ENCODE results near the gene CHCT1. TPM values are rescaled to one million over a fixed set of nuclear protein-coding genes. Genes with fewer than 3 reads are reported as not detected.
"Not testable (repeated sequence)": the region's sequence is repeated elsewhere in the genome, so short reads cannot be mapped to it uniquely, and the experiment has no call there.

The CHCT1 gene
- total RNA-seq, 1 experiment from 2014 or later: 0.88 TPM

DNA sequence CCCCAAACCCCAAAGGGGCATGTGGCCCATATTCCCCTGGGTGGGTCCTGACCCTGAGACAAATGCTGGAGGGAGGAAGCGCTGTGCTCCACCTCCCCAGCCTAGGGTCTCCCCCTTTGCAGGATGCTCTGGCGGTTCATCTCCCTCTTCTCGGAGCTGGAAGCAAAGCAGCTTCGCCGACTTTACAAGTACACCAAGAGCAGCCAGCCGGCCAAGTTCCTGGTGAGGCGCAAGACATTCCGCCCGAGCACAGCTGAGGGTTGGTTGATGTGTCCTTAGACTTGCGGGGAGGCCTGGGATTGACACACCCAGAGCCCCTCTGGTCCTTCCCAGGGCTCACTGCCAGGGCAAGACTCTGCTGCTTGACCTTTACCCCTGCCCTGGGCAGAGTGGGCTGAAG, 4.3 kb downstream of the CHCT1 start:
- intact Hi-C loops (cut with micrococcal nuclease; ENCODE audit: unreplicated experiment): no loop called here
- no TSS peak for BruUV-seq (replicated peaks)
- DNase-seq (ENCODE audit: low spot score): no peak
- Histone ChIP-seq H3K4me3 (ENCODE audit: low read depth, low read length, poor library complexity, severe bottlenecking) (no peak overlapping the region), H3K36me3 (ENCODE audit: insufficient read depth, low read length, poor library complexity, severe bottlenecking) (no peaks in the 10 kb centered on the region), H3K27me3 (replicated peaks; ENCODE audit: insufficient read depth, low read depth, low read length, poor library complexity) (no peaks in the 10 kb centered on the region), H3K27ac (ENCODE audit: low read depth, low read length, poor library complexity, severe bottlenecking) (no peak overlapping the region), H3K4me1 (ENCODE audit: insufficient read depth, low read length, poor library complexity, severe bottlenecking) (no peaks in the 10 kb centered on the region), H3K9me3 (ENCODE audit: low read depth, low read length, poor library complexity, severe bottlenecking) (no peaks in the 10 kb centered on the region)
- CTCF ChIA-PET: no interaction called here
- no peak for TF ChIP-seq EZH2 (IDR thresholded peaks at IDR 0.05; ENCODE audit: borderline replicate concordance, low read depth, low read length, poor library complexity, severe bottlenecking)
- TF ChIP-seq, protein P1, sequence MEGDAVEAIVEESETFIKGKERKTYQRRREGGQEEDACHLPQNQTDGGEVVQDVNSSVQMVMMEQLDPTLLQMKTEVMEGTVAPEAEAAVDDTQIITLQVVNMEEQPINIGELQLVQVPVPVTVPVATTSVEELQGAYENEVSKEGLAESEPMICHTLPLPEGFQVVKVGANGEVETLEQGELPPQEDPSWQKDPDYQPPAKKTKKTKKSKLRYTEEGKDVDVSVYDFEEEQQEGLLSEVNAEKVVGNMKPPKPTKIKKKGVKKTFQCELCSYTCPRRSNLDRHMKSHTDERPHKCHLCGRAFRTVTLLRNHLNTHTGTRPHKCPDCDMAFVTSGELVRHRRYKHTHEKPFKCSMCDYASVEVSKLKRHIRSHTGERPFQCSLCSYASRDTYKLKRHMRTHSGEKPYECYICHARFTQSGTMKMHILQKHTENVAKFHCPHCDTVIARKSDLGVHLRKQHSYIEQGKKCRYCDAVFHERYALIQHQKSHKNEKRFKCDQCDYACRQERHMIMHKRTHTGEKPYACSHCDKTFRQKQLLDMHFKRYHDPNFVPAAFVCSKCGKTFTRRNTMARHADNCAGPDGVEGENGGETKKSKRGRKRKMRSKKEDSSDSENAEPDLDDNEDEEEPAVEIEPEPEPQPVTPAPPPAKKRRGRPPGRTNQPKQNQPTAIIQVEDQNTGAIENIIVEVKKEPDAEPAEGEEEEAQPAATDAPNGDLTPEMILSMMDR (conservative IDR thresholded peaks at IDR 0.05; ENCODE audit: low read depth, low read length): no peak
- POLR2A ChIA-PET (ENCODE audit: low non-redundant PET): no interaction called here

- H3K4me3 ChIP-seq (ENCODE audit: low read depth, low read length, poor library complexity, severe bottlenecking); H3K27me3 ChIP-seq (replicated peaks; ENCODE audit: insufficient read depth, low read depth, low read length, poor library complexity); H3K27ac ChIP-seq (ENCODE audit: low read depth, low read length, poor library complexity, severe bottlenecking); intact Hi-C loops (cut with micrococcal nuclease; ENCODE audit: unreplicated experiment); H3K36me3 ChIP-seq (ENCODE audit: insufficient read depth, low read length, poor library complexity, severe bottlenecking); DNase-seq (ENCODE audit: low spot score); H3K9me3 ChIP-seq (ENCODE audit: low read depth, low read length, poor library complexity, severe bottlenecking); BruUV-seq (replicated peaks); POLR2A ChIA-PET (ENCODE audit: low non-redundant PET); H3K4me1 ChIP-seq (ENCODE audit: insufficient read depth, low read length, poor library complexity, severe bottlenecking): not testable (repeated sequence)
- CTCF ChIA-PET: interaction anchor here (0.7 kb wide), 1 partner anchor 265 kb away, joined by 5 read pairs; no protein-coding TSS in a partner anchor
These were observed 6.2 kb downstream of the CHCT1 start for GRCh38 chr17:60428491-60428890.

- H3K27ac ChIP-seq (ENCODE audit: low read depth, low read length, poor library complexity, severe bottlenecking); H3K4me3 ChIP-seq (ENCODE audit: low read depth, low read length, poor library complexity, severe bottlenecking); POLR2A ChIA-PET (ENCODE audit: low non-redundant PET); H3K9me3 ChIP-seq (ENCODE audit: low read depth, low read length, poor library complexity, severe bottlenecking); H3K36me3 ChIP-seq (ENCODE audit: insufficient read depth, low read length, poor library complexity, severe bottlenecking); BruUV-seq (replicated peaks); CTCF ChIA-PET; H3K4me1 ChIP-seq (ENCODE audit: insufficient read depth, low read length, poor library complexity, severe bottlenecking); H3K27me3 ChIP-seq (replicated peaks; ENCODE audit: insufficient read depth, low read depth, low read length, poor library complexity); DNase-seq (ENCODE audit: low spot score): not testable (repeated sequence)
- intact Hi-C loops (cut with micrococcal nuclease; ENCODE audit: unreplicated experiment): loop anchor here (10.0 kb wide), 3 partner anchors 286 to 396 kb away; partner anchors contain the start of gene CA4
These were observed 8.3 kb downstream of the CHCT1 start for GRCh38 chr17:60430561-60430960.

DNA sequence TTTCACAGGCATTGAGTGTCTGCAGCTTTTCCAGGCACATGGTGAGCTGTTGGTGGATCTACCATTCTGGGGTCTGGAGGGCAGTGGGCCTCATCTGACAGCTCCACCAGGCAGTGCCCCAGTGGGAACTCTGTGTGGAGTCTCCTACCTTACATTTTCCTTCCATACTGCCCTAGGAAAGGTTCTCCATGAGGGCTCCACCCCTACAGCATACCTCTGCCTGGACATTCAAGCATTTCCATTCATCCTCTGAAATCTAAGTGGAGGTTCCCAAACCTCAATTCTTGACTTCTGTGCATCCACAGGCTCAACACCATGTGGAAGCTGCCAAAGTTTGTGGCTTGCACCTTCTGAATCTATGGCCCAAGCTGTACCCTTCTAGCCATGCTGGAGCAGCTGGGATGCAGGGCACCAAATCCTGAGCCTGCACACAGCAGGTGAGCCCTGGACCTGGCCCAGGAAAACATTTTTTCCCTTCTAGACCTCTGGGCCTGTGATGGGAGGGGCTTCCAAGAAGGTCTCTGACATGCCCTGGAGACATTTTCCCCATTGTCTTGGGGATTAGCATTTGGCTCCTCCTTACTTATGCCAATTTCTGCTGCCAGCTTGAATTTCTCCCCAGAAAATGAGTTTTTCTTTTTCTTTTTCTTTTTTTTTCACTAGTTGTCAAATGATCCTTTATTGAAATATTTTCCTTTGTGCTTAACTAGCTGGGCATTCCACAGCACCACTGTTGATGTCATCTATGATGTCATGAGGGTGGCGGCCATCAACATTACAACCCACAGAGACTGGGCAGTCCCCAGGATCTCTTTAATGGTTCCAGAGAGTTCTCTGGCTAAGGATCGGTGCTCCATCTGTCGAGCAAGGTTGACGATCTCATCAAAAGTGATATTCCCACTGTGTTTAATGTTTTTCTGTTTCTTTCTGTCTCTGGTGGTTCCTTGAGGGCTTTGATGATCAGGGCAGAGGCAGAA, 11.0 kb downstream of the CHCT1 start:
- H3K9me3 ChIP-seq (ENCODE audit: low read depth, low read length, poor library complexity, severe bottlenecking); H3K27ac ChIP-seq (ENCODE audit: low read depth, low read length, poor library complexity, severe bottlenecking); CTCF ChIA-PET; H3K27me3 ChIP-seq (replicated peaks; ENCODE audit: insufficient read depth, low read depth, low read length, poor library complexity); POLR2A ChIA-PET (ENCODE audit: low non-redundant PET); H3K4me3 ChIP-seq (ENCODE audit: low read depth, low read length, poor library complexity, severe bottlenecking); BruUV-seq (replicated peaks); H3K36me3 ChIP-seq (ENCODE audit: insufficient read depth, low read length, poor library complexity, severe bottlenecking); DNase-seq (ENCODE audit: low spot score); H3K4me1 ChIP-seq (ENCODE audit: insufficient read depth, low read length, poor library complexity, severe bottlenecking): not testable (repeated sequence)
- intact Hi-C loops (cut with micrococcal nuclease; ENCODE audit: unreplicated experiment): loop anchor here (10.0 kb wide), 3 partner anchors 289 to 399 kb away; partner anchors contain the start of gene CA4

Measured in A673 (cell line).